Stomach (tissue), 9 donors: Measurements from ENCODE around the gene ZNF808. TPM values are rescaled to one million over a fixed set of nuclear protein-coding genes. Genes with fewer than 3 reads are reported as not detected.

Experiments used
- DNase-seq, 2 donors: peaks; one replicate each; pipeline versions ENCODE4 v3.0.0 to v3.0.0-alpha.2; 2013 to 2019
- H3K27ac ChIP-seq, 5 donors: fragments of 200-600 bp in 4 of 5; sonication (generic) in 4 of 5; one replicate each; pipeline ENCODE4 v1.5.1; 2013 to 2019; ENCODE audit warnings: mild to moderate bottlenecking in 1 of 5, moderate library complexity in 1 of 5
- H3K27me3 ChIP-seq, 3 donors: fragments of 200-600 bp; sonication (generic); one replicate each; pipeline ENCODE4 v1.5.1; 2017 to 2019; ENCODE audit warnings: mixed run types in 1 of 3
- H3K36me3 ChIP-seq, 4 donors: fragments of 200-600 bp; sonication (generic); 1 replicate in 3 of 4; 2 replicates in 1 of 4; pipeline ENCODE4 v1.5.1; 2016 to 2019
- H3K4me1 ChIP-seq, 4 donors: fragments of 200-600 bp; sonication (generic); one replicate each; pipeline ENCODE4 v1.5.1; 2016 to 2019
- H3K4me3 ChIP-seq, 4 donors: fragments of 200-600 bp; sonication (generic) in 3 of 4; one replicate each; pipeline ENCODE4 v1.5.1; 2016 to 2019; ENCODE audit warnings: mild to moderate bottlenecking in 1 of 4
- H3K9me3 ChIP-seq, 4 donors: fragments of 200-600 bp; sonication (generic); one replicate each; pipeline ENCODE4 v1.5.1; 2016 to 2019
- CTCF ChIP-seq, 7 experiments: fragments of 450-650 bp in 4 of 7; fragments of 200-600 bp in 3 of 7; sonication (generic) in 3 of 7; IDR thresholded peaks; one replicate each; pipeline ENCODE4 v1.5.1; 2016 to 2019; ENCODE audit warnings: antibody characterized with exemption in 7 of 7, control low read depth in 2 of 7, mild to moderate bottlenecking in 1 of 7
- EP300 ChIP-seq: sonication (generic); formaldehyde crosslinking; IDR thresholded peaks from one replicate; pipeline ENCODE4 v1.6.1; 2017; ENCODE audit warnings: antibody characterized with exemption
- WGBS, 5 donors: extraction: QIAGEN DNeasy Blood & Tissue Kit in 3 of 5; methylation state at CpG; one replicate each; pipeline versions ENCODE4 v1.1.5 to v1.1.7; 2013 to 2018; 5-methylcytosine and 5-hydroxymethylcytosine counted together
- intact Hi-C: fragments of 100-400 bp; cut with DNase I; formaldehyde crosslinking; loops from one replicate; pipeline ENCODE4 v1.15.1; 2023; ENCODE audit warnings: low total_unique reads
- polyA plus RNA-seq, 3 donors: library from polyadenylated mRNA; stranded (reverse); fragments of 200-250 nt; gene quantifications; one replicate each; pipeline ENCODE4 v1.2.3, GENCODE V29; 2013
- small RNA-seq, 4 donors: library from RNA; depleted of rRNA; stranded (forward); fragments of <200 nt; gene quantifications; one replicate each; pipeline ENCODE3, GENCODE V24; 2016
- total RNA-seq, 5 donors: library from RNA; depleted of rRNA; stranded (reverse); fragments of >200 nt; gene quantifications; one replicate each; pipeline versions ENCODE4 v1.1.0 to v1.2.3, GENCODE V29; 2014 to 2016
- donor health status: healthy with polysubstance abuse.
- donor health status: Bipolar disorder and iron deficiency.
- donor health status: healthy.

ZNF808 gene
- total and polyA plus RNA-seq, 8 donors, result 0.92 to 41.5 (median 11.8) TPM

GRCh38 chr19:52602941-52603340 lies 75.5 kb downstream of the ZNF808 start:
- no peak overlapping the region for H3K4me3 ChIP-seq
- WGBS, 5 donors, result 80 to 90% (median 85%) methylated on average over 2 of the region's 2 CpGs
- no peaks in the 10 kb centered on the region for H3K27me3 ChIP-seq
- H3K9me3 ChIP-seq, result peaks cover 0 to 44% (median 10%) of the 10 kb centered on the region in 4 donors
- H3K36me3 ChIP-seq, result peaks cover 0 to 7% (median 1%) of the 10 kb centered on the region in 4 donors
- intact Hi-C loops, result no loop called here
- TF ChIP-seq EP300, result no peak
- peaks cover 23 to 31% (median 25%) of the 10 kb centered on the region in 4 donors for H3K4me1 ChIP-seq
- H3K27ac ChIP-seq, result peak overlapping the region in 2 of 5 donors; percentile 85 to 90
- no peak for DNase-seq

GRCh38 chr19:52603558-52604207 lies 76.2 kb downstream of the ZNF808 start:
- intact Hi-C loops, result no loop called here
- 83 to 91% (median 85%) methylated on average over 14 of the region's 14 CpGs for WGBS, 5 donors
- no peaks in the 10 kb centered on the region for H3K27me3 ChIP-seq
- H3K4me3 ChIP-seq, result no peak overlapping the region
- H3K9me3 ChIP-seq, result peaks cover 0 to 41% (median 10%) of the 10 kb centered on the region in 4 donors
- no peak for DNase-seq
- no peak for TF ChIP-seq CTCF (IDR thresholded peaks at IDR 0.05)
- peaks cover 0 to 7% (median 3%) of the 10 kb centered on the region in 4 donors for H3K36me3 ChIP-seq
- peaks cover 23 to 31% (median 25%) of the 10 kb centered on the region in 4 donors for H3K4me1 ChIP-seq
- H3K27ac ChIP-seq, result peak overlapping the region in 3 of 5 donors; percentile 33 to 90 (median 85)

Small RNAs within 50 kb of the gene (small RNA-seq; reads per million reads assigned to genes)
- gene RPL39P34, result 0 reads per million in 4 donors

Other genes starting within 250 kb of the ZNF808 start
- 10 to 100 TPM in 1 of 5 donors, 1 to 10 TPM in 4; 2.2 to 11.0 (median 8.1) TPM for gene ZNF480, start 230.5 kb upstream of the ZNF808 start, total RNA-seq
- gene ZNF480, start 230.5 kb upstream of the ZNF808 start, polyA plus RNA-seq, result 1 to 10 TPM; 4.0 to 5.2 (median 4.8) TPM
- 1 to 10 TPM in 1 of 5 donors, under 1 TPM in 1, not detected in 3; 0.45 to 2.2 TPM for gene ZNF610, start 191.4 kb upstream of the ZNF808 start, total RNA-seq
- gene ZNF610, start 191.4 kb upstream of the ZNF808 start, polyA plus RNA-seq, result 1 to 10 TPM in 2 of 3 donors, under 1 TPM in 1; 0.93 to 2.6 (median 1.4) TPM
- gene ZNF880, start 157.7 kb upstream of the ZNF808 start, total RNA-seq, result 10 to 100 TPM in 3 of 5 donors, 1 to 10 TPM in 2; 4.1 to 44.2 (median 11.6) TPM
- 10 to 100 TPM in 2 of 3 donors, 1 to 10 TPM in 1; 8.4 to 10.4 (median 10.2) TPM for gene ZNF880, start 157.7 kb upstream of the ZNF808 start, polyA plus RNA-seq
- 10 to 100 TPM; 11.7 to 40.8 (median 16.2) TPM for gene ZNF528, start 129.8 kb upstream of the ZNF808 start, total RNA-seq
- 1 to 10 TPM; 3.7 to 9.0 (median 5.7) TPM for gene ZNF528, start 129.8 kb upstream of the ZNF808 start, polyA plus RNA-seq
- gene ZNF534, start 98.5 kb upstream of the ZNF808 start, total RNA-seq, result under 1 TPM in 1 of 5 donors, not detected in 4; 0.37 TPM
- under 1 TPM in 1 of 3 donors, not detected in 2; 0.08 TPM for gene ZNF534, start 98.5 kb upstream of the ZNF808 start, polyA plus RNA-seq
- 1 to 10 TPM in 1 of 5 donors, under 1 TPM in 1, not detected in 3; 0.45 to 4.4 TPM for gene ZNF578, start 74.1 kb upstream of the ZNF808 start, total RNA-seq
- under 1 TPM in 2 of 3 donors, not detected in 1; 0.25 to 0.43 TPM for gene ZNF578, start 74.1 kb upstream of the ZNF808 start, polyA plus RNA-seq
- gene ZNF701, start 42.6 kb downstream of the ZNF808 start, total RNA-seq, result 10 to 100 TPM in 2 of 5 donors, 1 to 10 TPM in 3; 1.2 to 28.1 (median 9.0) TPM
- gene ZNF701, start 42.6 kb downstream of the ZNF808 start, polyA plus RNA-seq, result 1 to 10 TPM; 4.1 to 4.7 (median 4.2) TPM
- 100 to 1,000 TPM in 1 of 5 donors, 10 to 100 TPM in 4; 11.0 to 115 (median 35.8) TPM for gene ZNF83, start 110.7 kb downstream of the ZNF808 start, total RNA-seq
- 10 to 100 TPM; 10.3 to 36.5 (median 19.1) TPM for gene ZNF83, start 110.7 kb downstream of the ZNF808 start, polyA plus RNA-seq
- gene ZNF611, start 207.4 kb downstream of the ZNF808 start, total RNA-seq, result 10 to 100 TPM in 3 of 5 donors, 1 to 10 TPM in 2; 3.6 to 58.5 (median 14.6) TPM
- 1 to 10 TPM; 1.6 to 4.1 (median 2.3) TPM for gene ZNF611, start 207.4 kb downstream of the ZNF808 start, polyA plus RNA-seq